IPS DF 19.7 (cell line): ENCODE data around the gene ADORA1.

Experiments used
- DNase-seq: peaks from one replicate; pipeline ENCODE4 v3.0.0-alpha.2; 2013; ENCODE audit warnings: low read depth, low spot score

ADORA1 gene

DNA sequence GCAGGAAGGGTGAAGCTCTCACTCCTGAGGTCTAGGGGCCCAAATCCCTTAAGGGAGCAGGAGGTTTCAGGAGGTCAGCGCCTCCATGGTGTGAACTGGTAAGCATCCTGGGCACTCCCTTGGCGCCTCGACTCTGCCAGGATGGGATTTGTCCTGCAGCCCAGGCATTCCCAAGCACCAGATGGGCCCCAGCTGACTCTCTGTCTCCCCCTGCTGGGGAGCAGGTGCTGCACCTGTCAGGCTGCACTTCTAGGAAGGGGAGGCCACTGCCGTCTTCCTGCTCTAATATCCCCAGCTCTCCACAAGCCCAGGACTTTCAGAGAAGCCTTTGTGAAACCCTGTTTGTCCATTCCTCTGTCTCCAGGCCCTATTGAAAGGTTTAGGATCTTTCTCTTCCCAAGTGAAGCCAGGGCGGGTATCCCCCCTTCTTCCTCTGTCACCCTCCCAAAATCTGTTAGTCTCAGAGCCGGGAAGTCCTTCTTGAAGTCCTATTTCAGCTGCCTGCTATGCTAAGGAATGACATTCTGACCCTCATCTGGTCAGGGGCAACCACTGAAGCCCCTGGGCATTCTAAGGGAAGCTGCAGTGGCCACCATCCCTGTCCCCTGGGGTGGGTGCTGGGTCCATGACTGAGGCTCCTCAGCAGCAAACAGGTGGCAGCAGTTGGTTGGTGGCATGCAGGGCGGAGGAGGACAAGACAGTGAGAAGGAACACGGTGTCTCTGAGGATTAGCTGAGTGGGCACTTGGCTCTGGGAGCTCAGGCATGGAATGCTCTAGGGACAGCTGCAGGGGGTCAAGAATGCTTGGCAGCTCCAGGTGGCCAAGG, 44.9 kb downstream of the ADORA1 start:
- DNase-seq = no peak

DNA sequence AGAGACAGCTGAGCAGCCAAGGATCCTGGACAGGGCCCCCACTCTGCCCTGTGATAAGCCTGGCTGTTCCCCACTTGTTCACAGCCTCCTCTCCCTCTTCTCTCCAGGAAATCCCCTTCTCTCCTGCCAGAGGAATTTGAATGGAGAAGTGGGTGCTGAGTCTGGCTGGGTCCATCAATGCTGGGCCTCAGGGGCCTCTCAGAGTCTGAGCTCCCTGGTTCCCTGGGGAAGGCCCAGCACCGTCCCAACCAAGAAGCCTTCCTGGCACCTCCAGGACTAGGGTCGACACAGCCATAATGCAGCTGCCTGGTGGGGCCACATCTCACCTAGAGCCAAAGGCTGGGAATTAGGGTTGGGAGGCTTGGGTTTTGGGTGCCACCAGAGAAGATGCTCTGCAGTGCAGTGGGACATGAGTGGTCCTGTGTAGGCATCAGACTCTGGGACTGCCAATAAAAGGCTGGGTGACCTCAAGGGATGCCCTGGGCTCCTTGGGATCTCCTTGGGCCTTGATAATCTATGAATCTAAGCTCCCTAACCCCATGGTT, 45.6 kb downstream of the ADORA1 start:
- DNase-seq = no peak

DNA sequence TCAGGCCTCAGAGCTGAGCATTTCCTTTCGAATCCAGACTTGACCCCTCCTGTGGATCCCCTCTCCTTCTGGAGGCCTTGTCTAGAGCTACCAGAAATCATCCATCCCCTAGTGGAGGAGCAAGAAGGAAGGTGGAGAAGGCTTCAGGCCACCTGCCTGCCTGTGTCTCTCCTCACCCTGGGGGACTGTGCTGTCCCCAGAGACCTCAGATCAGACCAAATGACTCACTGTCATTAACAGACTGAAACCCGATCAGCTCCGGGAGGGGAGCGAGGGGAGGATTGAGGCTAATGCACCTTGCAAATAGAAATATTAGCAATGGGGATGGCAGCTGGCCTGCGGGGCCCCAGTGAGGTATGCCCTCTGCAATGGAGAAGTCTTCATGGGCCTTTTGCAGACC, 46.0 kb downstream of the ADORA1 start:
- no peak for DNase-seq

DNA sequence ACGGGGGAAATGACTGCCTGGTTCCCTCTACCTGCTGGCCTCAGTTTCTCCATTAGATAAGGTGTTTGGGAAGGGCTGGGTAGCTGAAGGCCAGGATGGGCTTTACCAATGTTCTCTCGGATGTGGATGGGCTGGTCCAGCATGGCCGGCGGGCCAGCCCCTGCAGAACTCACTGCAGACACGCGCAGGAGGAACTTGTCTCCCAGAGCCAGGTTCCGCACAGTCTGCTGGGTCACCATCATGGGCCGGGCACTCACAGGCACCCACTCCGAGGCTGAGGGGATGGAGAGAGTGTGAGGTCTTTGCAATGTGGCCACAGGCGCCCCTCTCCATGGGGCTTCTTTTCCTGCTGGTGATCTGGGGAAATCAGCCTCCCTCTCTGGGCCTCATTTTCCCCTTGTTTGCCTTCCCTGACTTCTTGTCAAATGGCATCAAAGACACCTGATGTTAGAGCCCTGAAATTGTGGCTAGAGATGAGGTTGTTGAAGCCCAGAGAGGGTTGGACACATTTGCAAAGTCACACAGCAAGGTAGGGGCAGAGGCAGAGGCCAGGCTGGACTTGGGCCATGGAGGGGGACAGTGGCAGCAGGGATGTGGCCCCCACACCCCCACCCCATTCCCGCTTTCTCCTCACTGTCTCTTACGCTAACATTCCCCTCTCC, 46.9 kb downstream of the ADORA1 start:
- no peak for DNase-seq

DNA sequence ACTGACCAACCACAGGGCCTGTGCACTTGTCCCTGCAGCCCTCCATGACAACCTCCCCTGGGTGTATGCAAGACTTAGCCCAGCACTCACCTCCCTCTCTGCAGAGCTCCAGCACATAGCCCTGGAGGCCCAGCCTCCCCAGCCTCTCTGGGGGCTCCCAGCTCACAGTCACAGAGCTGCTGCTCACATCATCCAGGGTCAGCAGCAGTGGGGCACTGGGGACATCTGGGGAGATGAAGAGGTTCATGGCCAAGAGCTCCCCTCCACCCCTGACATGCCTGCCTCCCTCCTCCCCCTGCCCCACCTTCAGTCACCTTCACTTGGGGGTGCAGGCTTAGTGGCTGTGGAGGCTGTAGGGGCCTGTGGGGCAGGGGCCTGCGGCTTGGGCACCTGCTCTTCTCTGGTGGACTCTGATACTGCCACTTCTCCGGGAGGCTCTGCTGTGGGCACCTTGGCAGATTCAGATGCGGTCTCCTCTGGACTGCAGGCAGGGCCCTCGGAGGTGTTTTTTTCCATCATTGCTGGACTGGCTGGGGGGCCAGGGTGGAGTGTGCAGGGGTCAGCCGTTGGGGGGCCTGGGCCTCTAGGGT, 47.8 kb downstream of the ADORA1 start, which contains the start of gene MYBPH:
MYBPH (minus strand) TSS at position 590 of the 590 bp plus-strand sequence; CDS start at position 519, 71 bp downstream.
- no peak for DNase-seq

DNA sequence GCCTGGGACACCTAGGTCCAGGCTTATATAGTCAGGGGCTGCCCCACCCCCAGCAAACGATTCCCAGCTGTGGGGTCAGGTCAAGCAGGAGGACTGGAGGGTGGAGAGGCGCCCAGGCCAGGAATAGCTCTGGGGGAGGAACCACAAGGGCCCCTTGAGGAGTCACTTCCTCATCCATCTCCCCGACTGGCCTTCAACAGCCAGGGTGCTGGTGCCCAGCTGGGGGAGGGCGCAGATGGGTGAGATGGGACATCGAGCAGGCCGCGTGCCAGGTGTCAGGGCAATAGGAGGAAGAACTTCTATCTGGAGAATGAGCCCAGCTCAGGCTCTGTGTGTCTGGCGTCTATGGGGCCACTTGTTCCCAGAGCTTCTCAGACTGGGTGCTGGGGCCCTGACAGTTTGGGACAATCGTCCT, 48.3 kb downstream of the ADORA1 start:
- no peak for DNase-seq

DNA sequence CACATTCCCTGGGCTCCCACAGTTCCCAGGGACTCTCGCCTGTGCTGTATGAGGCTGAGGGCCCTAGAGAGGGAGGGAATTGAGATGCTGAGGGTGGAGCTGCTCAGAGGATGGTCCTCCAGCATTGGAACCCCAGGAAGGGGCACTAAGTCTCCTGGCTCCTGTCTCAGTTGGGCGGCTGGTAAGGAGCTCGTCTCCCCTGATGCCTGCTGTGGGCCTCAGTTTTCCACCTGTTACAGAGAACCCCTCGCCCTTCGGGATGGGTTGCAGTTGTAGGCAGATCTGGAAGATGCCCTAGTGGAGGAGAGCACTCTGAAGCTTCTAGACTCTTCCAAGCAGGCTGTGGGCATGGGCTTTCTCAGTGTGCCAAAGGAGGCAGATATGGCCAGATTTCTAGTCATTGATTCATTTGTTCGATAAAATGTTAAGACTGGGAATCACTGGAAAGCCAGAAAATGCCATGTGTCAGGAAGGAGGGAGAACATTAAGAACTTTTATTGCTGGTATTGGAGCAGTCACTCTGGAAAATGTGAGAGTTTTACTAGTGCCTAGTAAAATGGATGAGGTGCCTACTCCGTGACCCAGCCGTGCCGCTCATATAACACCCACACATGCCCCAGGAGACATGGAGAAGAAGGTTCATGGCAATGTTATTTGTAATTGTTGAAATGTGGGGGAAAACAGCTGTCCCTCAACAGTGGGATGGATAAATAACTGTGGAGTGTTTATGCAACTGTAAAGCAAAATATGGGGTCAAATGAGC, 48.9 kb downstream of the ADORA1 start:
- DNase-seq = no peak

DNA sequence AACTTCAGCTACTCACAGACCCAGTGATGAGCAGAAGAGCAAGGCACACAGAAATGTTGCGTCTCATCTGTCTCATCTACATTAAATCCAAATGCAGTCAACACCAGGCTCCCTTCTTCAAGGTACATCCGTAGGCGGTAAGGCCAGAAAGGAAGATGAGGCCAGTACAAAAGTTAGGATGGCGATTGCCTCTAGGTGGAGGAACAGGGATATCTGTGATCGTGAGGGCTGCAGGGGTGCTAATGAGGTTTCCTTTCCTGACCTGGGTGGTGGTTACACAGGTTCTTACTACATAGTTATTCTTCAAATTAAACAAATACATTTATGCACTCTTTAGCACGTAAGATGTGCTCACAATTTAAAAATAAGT, 49.5 kb downstream of the ADORA1 start:
- DNase-seq = no peak

DNA sequence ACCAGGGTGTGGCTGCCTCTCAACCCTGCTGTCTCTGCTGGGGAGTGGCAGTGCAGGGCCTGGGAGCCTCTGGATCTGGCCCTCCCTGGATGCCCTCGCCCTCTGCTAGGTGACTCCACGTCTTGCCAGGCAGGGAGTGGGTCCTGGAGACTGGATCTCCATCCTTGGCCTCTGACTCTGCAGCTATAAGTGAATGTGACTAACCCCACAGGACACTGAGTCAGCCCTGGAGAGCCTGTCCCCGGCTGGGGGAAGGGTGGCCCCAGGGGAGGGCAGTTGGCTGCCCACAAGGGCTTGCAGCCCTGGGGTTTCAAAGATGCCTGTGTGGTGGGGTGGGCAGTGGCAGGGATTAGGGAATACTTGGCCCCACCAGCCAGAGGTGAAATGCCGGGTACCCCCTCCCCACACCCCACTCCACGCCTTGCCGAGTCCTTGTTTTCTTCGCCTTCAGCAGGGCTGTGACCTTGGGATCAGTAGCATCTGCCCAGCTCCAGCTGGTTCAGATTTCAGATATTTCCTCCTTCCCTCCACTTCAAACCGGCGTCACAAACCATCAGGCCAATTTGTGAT, 50.0 kb downstream of the ADORA1 start:
- no peak for DNase-seq

DNA sequence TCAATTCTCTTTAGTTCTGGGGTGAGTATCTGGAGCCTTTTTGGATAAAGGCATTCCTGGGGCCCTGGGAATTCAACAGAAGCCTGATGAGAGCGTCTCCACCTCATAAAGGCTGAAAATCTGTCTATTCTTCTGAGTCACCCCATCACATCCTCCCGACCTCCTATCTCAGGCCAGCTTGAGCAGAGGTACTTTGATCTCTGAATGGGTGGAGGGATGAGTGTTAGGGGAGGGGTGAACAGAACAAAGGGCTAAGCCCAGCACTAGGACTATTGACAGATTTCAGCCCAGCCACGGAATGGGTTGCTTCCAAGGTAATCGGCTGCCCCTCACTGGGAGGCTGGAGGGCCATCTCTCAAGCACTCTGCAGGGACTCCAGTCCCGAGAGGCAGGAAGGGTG, 50.6 kb downstream of the ADORA1 start:
- DNase-seq = no peak

DNA sequence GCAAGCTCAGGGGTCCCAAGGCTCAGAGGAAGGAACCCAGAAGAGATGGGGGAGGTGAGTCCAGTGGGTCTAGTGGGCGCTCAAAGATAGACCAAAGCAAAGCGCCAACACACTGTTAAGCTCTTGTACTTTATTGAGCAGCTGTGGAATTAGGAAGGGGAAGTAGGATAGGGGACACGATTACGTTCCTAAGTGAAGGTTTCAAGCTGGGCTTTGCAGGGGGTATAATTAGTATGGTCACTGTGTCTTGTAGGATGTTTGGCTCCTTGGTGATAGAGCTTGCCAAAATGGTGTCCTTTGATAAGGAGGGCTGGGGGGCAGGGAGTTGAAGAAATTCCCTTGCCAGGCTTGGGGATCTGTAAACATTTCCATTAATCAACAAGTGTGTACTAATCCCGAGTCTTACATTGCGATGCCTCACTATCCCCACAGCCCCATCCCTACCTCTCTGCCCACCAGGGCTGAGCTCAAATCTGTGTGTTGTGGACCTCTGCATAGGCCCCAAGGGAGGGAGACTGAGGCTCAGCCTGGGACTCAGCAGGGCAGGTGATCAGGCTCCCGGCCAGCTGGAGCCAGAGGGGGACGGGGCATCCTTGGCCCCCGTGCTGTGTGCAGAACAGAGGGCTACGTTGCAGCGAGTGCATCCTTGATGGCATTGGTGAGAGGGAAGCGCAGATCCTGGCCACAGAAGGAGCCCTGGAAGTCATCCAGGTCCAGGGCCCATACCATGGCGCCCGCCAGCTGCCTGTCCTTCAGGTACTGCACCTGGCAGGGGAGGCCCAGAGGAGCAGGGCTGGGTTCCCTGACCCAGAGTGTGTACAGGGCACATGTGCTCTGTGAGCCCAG, 51.5 kb downstream of the ADORA1 start:
- DNase-seq = no peak

DNA sequence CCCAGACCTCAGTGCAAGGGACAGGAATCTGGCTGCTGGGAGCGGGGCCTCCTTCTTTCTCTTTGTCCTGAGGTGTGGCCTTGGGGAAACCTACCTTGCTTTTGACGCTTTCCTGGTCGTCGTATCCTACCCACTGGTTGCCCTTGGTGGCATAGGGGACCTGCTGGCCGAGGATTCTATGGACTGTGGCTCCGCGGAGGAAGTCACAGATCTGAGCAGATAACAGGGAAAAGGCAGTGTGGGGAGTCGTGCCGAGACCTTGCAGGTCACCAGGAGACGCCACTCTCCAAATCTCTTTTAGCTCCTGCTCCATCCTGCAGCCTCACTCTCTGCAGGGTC, 52.1 kb downstream of the ADORA1 start:
- no peak for DNase-seq

DNA sequence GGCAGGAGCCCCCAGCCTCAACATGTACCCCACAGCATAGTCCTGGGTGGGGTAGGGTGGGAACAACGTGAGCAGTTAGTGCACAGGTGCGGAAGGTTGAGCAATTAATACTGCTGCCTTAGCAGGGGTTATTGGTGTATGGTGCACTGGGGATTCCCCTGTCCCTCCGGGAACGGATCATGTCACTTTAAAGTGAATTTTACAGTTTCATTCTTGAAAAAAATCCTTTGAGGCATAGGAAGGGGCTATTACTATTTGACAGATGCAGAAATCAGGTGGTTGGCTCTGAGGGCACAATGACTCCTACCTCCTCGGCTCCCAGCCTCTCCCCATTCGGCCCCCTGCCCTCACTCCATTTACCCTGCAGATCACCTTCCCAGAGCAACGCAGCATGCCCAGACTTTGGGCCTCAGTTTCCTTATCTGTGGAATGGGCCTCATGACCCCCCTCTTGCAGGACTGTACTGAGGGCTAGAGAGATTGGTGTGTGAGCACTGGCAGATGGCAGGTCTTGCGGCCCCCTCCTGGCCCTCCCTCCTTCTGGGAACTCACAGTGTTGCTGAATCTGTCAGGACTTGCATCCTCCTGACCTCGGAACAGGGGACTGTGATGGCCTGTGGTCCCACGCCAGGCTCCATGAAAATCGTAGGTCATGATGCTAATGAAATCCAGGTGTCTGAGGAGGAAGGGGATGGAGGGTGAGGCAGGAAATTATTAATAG, 53.2 kb downstream of the ADORA1 start:
- DNase-seq = no peak

DNA sequence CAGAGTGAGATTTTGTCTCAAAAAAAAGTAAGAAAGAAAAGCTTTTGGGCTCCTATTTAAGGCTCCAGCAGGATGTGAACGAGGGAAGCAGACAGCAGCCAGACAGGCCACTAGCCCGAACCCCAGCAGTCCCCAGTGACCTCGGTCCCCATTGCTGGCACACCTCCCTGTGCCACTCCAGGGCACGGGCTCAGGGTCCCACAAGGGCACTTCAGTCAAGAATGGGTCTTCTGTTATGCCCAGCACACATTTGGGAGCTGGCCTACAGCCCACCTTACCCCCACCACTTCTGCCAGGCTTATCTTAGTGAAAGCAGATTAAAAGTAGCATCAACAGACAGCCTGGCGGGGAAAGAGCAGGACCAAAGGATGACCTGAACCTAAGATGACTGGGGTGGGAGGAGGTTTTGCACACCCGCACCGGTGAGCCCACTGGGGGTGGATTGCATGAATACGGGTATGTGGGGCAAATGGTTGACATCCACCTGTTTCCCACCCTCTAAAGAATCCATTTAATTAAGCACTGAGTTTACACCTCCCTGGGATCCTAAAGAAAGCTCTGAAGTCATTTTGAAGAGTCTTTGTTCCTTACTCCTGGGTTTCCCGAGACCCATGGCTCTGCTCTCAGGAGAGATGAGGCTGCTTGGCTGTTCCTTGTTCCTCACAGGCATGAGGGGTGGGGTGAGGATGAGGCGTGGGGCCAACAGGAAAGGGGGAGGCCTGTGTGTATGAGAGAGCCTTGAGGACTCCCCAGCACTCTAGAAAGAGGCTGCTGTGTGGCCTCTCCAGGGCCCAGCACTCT, 54.3 kb downstream of the ADORA1 start:
- DNase-seq = no peak

DNA sequence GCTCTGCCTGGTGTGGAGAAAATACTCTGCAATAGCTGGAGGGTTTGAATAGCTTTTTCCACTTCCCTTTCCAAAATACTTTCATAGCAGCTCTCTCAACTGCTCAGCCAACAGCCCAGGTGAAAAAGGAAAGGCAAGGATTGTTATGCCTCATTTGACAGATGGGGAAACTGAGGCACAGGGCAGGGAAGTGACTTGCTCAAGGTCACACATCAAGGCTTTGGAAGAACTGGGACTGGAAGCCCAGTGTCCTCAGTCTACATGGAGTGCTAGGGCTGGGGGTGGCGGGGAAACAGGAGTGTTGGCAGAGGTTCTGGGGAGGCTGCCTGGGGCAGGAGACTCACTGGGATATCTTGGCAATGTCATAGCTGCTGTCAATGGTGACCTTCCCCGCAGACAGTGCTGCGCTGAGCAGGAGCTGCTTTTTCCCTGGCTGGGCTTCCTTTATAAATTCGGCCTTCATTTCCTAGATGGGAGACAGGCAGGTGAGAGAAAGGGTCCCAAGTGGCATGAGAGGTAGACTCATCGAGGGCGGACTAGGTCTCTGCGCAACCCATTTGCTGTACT, 54.9 kb downstream of the ADORA1 start:
- DNase-seq = no peak

DNA sequence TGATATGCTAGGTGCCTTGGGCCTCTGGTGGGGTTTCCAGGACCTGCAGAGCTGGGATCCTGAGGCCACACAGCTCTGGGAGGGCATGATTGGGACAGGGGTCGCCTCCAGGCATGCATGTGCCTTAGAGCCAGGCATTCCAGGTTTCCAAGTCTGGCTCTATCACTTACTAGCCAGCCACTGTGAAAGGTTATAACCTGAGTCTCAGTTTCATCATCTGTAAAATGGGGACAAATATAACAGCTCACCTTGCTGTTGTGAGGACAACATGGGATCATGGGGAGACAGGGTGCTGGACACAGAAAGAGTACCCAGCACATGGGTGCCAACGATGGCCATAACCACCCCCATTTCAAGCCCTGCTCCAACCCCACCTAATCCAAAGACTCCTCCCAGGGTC, 56.3 kb downstream of the ADORA1 start:
- no peak for DNase-seq

DNA sequence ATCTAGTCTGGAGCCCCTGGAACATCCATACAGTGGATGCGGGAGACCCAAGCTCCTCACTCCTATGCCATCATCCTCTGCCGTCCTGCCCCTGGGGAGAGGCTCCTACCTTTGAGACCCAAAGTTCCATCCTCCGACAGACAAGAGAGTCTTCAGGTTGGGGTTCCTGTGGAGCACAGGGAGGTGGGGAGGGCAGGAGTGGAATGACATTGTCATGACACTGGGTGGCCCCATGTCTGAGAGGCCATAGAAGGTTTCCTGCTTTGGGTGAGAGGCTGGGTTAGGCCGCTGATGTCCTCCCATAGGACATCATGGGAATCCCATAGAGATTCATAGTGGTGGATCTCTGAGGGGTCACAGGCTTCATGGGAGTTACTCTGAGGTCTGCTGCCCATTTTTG, 56.9 kb downstream of the ADORA1 start:
- no peak for DNase-seq

DNA sequence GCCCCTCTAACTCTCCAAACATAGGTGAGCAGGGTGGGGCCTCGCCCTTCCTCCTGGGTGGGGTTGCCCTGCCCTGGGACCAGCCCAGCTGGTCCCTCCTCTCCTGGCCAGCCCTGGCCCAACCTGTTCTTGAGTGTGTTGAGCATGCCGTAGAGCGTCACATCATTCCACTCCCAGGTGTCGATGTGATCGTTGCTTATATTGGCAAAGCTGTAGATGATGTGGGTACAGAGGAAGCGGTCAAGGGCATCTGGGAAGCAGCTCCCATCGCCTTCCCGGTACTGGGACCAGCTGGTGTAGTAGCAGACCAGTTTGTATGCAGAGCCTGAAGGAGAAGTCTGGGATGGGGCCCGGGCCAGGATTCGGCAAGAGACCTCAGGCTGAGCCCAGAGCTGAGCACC, 57.5 kb downstream of the ADORA1 start:
- DNase-seq = no peak

DNA sequence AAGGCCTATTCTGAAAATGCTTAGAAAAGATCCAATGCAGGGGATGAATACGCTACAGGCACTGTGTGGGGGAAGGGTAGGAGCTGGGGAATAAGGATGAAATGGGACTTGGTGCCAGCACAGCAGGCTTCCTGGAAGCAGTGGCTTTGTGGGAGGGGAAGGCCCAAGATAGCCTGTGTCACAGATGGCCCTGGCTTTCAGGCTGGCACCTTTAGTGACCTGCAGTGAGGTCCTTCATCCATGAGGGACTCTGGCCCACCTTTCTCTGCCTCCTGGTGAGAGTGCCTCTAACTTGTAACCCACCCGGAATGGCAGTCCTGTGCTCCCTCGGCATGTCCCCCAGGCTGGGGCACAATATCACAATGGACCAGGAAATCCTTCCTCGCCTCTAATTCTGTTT, 58.1 kb downstream of the ADORA1 start:
- no peak for DNase-seq
